Subcutaneous abdominal adipose tissue (tissue), 5 donors: Measurements from ENCODE around the gene GPC6.
A peak's percentile ranks its signal among the peaks of the same experiment; 100 is the strongest.

Source experiments
- H3K27ac ChIP-seq: one replicate; pipeline ENCODE4 v1.7.0; 2013; ENCODE audit warnings: low read depth, mild to moderate bottlenecking, inconsistent platforms, low read length, moderate library complexity
- H3K27me3 ChIP-seq, 5 donors: one replicate each; pipeline ENCODE4 v1.7.0; 2013; ENCODE audit warnings: low read length in 5 of 5, inconsistent platforms in 1 of 5; ENCODE audit not compliant: control insufficient read depth in 5 of 5, insufficient read depth in 4 of 5
- H3K36me3 ChIP-seq, 5 donors: one replicate each; pipeline ENCODE4 v1.7.0; 2013; ENCODE audit warnings: low read length in 5 of 5; ENCODE audit not compliant: control insufficient read depth in 5 of 5, insufficient read depth in 5 of 5
- H3K4me1 ChIP-seq, 5 donors: one replicate each; pipeline ENCODE4 v1.7.0; 2013; ENCODE audit warnings: low read length in 5 of 5, mild to moderate bottlenecking in 3 of 5, moderate library complexity in 1 of 5; ENCODE audit not compliant: control insufficient read depth in 5 of 5, insufficient read depth in 5 of 5
- H3K4me3 ChIP-seq, 5 donors: one replicate each; pipeline ENCODE4 v1.7.0; 2013; ENCODE audit warnings: low read length in 5 of 5, low read depth in 1 of 5
- H3K9ac ChIP-seq, 5 donors: one replicate each; pipeline ENCODE4 v1.7.0; 2013; ENCODE audit warnings: low read length in 5 of 5, mild to moderate bottlenecking in 4 of 5, moderate library complexity in 3 of 5
- H3K9me3 ChIP-seq, 5 donors: one replicate each; pipeline ENCODE4 v1.7.0; 2013; ENCODE audit warnings: low read length in 5 of 5; ENCODE audit not compliant: control insufficient read depth in 5 of 5
- donor health status: healthy.
- donor health status: healthy.
- donor health status: healthy.
- donor health status: healthy.
- donor health status: healthy.

GPC6 gene

DNA sequence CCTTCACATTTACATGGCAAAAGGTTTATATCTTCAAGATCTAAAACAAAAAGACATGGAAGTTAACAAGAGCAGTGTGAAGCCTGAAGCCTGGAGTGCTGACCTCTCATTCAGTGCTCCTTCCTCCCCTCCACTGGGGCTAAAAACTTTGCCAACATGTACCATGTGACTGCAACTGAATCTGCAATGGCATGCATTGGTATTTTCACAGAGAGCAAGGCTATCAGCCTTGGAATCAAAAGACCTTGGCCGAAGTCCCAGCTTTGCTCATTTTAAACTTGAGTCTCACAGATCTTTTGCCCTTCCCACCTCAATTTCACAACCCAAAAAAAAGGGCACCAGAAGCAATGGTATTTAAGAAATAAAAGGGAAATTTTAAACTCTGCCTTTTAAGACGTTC is 927.8 kb downstream of the GPC6 start:
- Histone ChIP-seq H3K4me3 (no peak overlapping the region), H3K36me3 (no peaks in the 10 kb centered on the region), H3K9me3 (no peaks in the 10 kb centered on the region), H3K9ac (no peak overlapping the region), H3K27ac (peak overlapping the region; percentile 55), H3K27me3 (no peaks in the 10 kb centered on the region), H3K4me1 (peaks cover 0 to 38% (median 24%) of the 10 kb centered on the region in 5 donors)

GRCh38 chr13:94157705-94158218 is 931.2 kb downstream of the GPC6 start:
- H3K27me3 ChIP-seq = no peaks in the 10 kb centered on the region
- peaks cover 0 to 38% (median 26%) of the 10 kb centered on the region in 5 donors for H3K4me1 ChIP-seq
- no peak overlapping the region for H3K27ac ChIP-seq
- no peak overlapping the region for H3K9ac ChIP-seq
- no peaks in the 10 kb centered on the region for H3K9me3 ChIP-seq
- H3K4me3 ChIP-seq = no peak overlapping the region
- no peaks in the 10 kb centered on the region for H3K36me3 ChIP-seq

- H3K27ac ChIP-seq = no peak overlapping the region
- H3K4me1 ChIP-seq = peaks cover 0 to 22% (median 11%) of the 10 kb centered on the region in 5 donors
- no peak overlapping the region for H3K9ac ChIP-seq
- H3K9me3 ChIP-seq = no peaks in the 10 kb centered on the region
- no peaks in the 10 kb centered on the region for H3K36me3 ChIP-seq
- no peak overlapping the region for H3K4me3 ChIP-seq
- H3K27me3 ChIP-seq = no peaks in the 10 kb centered on the region
These were observed 934.3 kb downstream of the GPC6 start for GRCh38 chr13:94160875-94161274.

DNA sequence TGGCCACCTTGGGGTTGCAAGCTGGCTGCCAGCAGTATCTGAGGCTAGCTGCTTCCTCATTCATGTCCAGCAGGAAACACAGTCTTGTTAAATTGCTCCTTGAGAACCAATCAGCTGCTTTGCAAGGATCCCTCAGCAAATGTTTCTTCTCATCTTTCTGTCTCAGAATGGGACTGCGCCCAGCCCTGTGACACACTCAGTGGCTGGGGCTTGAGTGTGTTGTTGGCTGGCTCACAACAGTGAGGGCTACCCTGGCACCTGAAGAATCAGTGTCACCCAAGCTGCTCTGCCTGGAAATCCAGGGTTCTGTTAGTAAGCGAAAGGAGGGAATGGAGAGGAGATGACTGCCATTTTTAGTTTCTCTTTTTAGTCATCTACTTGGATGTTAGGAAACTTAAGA is 935.7 kb downstream of the GPC6 start:
- Histone ChIP-seq H3K4me1 (peaks cover 0 to 21% (median 11%) of the 10 kb centered on the region in 5 donors), H3K4me3 (no peak overlapping the region), H3K9ac (no peak overlapping the region), H3K9me3 (no peaks in the 10 kb centered on the region), H3K36me3 (no peaks in the 10 kb centered on the region), H3K27me3 (no peaks in the 10 kb centered on the region), H3K27ac (no peak overlapping the region)

- H3K4me3 ChIP-seq = no peak overlapping the region
- H3K9me3 ChIP-seq = no peaks in the 10 kb centered on the region
- no peak overlapping the region for H3K9ac ChIP-seq
- H3K27me3 ChIP-seq = no peaks in the 10 kb centered on the region
- no peaks in the 10 kb centered on the region for H3K36me3 ChIP-seq
- peaks cover 0 to 8% (median 3%) of the 10 kb centered on the region in 5 donors for H3K4me1 ChIP-seq
- H3K27ac ChIP-seq = no peak overlapping the region
These were observed 936.9 kb downstream of the GPC6 start for GRCh38 chr13:94163535-94163934.

- Histone ChIP-seq H3K36me3 (no peaks in the 10 kb centered on the region), H3K27ac (peak overlapping the region; percentile 58), H3K9ac (peak overlapping the region in 1 of 5 donors; percentile 37), H3K27me3 (no peaks in the 10 kb centered on the region), H3K4me1 (peaks cover 0 to 39% (median 14%) of the 10 kb centered on the region in 5 donors), H3K4me3 (peak overlapping the region in 1 of 5 donors; percentile 4), H3K9me3 (no peaks in the 10 kb centered on the region)
These were observed 942.3 kb downstream of the GPC6 start for GRCh38 chr13:94168783-94169453.

GRCh38 chr13:94169454-94170144 is 943.0 kb downstream of the GPC6 start:
- Histone ChIP-seq H3K27me3 (no peaks in the 10 kb centered on the region), H3K9me3 (no peaks in the 10 kb centered on the region), H3K4me3 (peak overlapping the region in 2 of 5 donors; percentile 4 to 26), H3K27ac (peak overlapping the region; percentile 58), H3K36me3 (no peaks in the 10 kb centered on the region), H3K9ac (peak overlapping the region in 2 of 5 donors; percentile 22 to 36), H3K4me1 (peaks cover 0 to 45% (median 14%) of the 10 kb centered on the region in 5 donors)

DNA sequence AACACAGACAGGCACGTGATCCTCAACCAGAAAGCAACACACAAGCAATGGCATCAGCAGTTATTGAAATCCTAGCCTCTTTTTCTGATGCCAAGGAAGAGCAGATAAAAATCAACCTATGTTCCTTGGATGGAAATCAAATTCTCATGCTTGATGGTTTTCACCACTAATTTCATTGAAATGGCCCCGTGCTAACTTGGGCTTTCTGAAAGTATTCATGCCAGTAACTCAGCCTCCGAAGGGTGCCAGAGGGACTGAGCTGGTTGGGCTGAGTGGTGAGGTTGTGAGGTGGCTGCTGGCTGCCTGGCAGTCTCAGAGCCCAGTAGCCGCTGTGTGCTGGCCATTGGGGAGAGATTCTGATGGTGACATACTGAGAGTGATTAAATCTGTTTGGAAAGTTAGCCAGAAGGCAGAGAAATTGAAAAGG is 943.6 kb downstream of the GPC6 start:
- H3K36me3 ChIP-seq = no peaks in the 10 kb centered on the region
- H3K4me3 ChIP-seq = peak overlapping the region in 1 of 5 donors; percentile 26
- H3K27me3 ChIP-seq = no peaks in the 10 kb centered on the region
- no peaks in the 10 kb centered on the region for H3K9me3 ChIP-seq
- peak overlapping the region; percentile 58 for H3K27ac ChIP-seq
- H3K9ac ChIP-seq = peak overlapping the region in 1 of 5 donors; percentile 22
- peaks cover 0 to 45% (median 14%) of the 10 kb centered on the region in 5 donors for H3K4me1 ChIP-seq

GRCh38 chr13:94172416-94172815 is 945.8 kb downstream of the GPC6 start:
- Histone ChIP-seq H3K36me3 (no peaks in the 10 kb centered on the region), H3K9me3 (no peaks in the 10 kb centered on the region), H3K27ac (no peak overlapping the region), H3K4me1 (peaks cover 0 to 45% (median 14%) of the 10 kb centered on the region in 5 donors), H3K9ac (no peak overlapping the region), H3K4me3 (no peak overlapping the region), H3K27me3 (no peaks in the 10 kb centered on the region)

DNA sequence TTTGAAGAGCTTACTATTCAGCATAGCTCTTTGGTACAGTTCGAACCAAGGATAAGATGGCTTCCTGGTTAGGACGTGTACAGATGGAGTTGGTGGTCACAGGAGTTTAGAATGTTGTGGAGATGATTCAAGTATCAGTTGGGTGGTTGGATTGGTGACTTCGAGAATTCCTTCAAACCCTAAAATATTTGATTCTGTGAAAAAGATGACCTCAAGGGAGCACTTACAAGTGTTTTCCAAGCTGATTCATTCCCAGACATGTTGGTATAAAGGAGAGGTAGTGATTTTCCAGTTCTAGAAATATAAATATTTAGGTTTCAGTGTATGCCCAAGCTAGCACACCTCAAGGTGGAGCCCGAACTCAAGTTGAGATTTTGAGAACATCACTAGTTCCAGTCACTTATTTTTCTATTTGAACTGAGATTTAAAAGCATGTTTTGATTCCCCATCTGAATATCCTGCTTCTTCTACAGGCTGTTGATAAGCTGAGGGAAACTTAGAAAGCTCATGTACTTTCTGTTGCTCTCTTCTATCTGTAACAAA is 946.8 kb downstream of the GPC6 start:
- H3K4me1 ChIP-seq = peaks cover 0 to 45% (median 14%) of the 10 kb centered on the region in 5 donors
- H3K9me3 ChIP-seq = no peaks in the 10 kb centered on the region
- H3K27ac ChIP-seq = no peak overlapping the region
- H3K9ac ChIP-seq = no peak overlapping the region
- no peaks in the 10 kb centered on the region for H3K36me3 ChIP-seq
- H3K4me3 ChIP-seq = no peak overlapping the region
- no peaks in the 10 kb centered on the region for H3K27me3 ChIP-seq
